ENCODE data around the gene CD83.

The CD83 gene

DNA sequence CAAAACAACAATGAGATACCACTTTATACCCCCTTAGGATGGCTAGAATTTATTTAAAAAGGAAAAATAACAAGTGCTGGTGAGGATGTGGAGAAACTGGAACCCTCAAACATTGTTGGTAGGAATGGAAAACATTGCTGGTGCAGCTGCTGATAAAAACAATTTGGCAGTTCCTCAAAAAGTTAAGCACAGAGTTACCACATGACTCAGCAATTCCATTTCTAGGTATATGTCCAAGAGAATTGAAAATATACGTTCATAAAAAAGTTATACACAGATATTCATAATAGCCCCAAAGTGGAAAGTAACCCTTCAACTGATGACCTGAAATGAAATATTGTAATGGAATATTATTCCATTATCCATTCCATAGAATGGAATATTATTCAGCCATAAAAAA lies 55.0 kb downstream of the CD83 start:
- no peaks in the 10 kb centered on the region for H3K36me3 ChIP-seq (ENCODE audit: insufficient read depth, low read length)
- peaks cover 51% of the 10 kb centered on the region for H3K27me3 ChIP-seq (ENCODE audit: insufficient read depth, low read length)
- no peaks in the 10 kb centered on the region for H3K79me2 ChIP-seq (ENCODE audit: control insufficient read depth, insufficient read depth, low read length, unreplicated experiment)
- no peak overlapping the region for H3K27ac ChIP-seq (ENCODE audit: low read depth, low read length)
- no peaks in the 10 kb centered on the region for H3K4me1 ChIP-seq (ENCODE audit: control insufficient read depth, insufficient read depth, low read length, unreplicated experiment)
- H3K4me3 ChIP-seq (ENCODE audit: low read depth, low read length), result no peak overlapping the region
- H2AFZ ChIP-seq (ENCODE audit: low read length, unreplicated experiment), result no peak overlapping the region

GRCh38 chr6:14174226-14174625 lies 56.7 kb downstream of the CD83 start:
- Histone ChIP-seq H2AFZ (ENCODE audit: low read length, unreplicated experiment) (no peak overlapping the region), H3K4me1 (ENCODE audit: control insufficient read depth, insufficient read depth, low read length, unreplicated experiment) (no peaks in the 10 kb centered on the region), H3K36me3 (ENCODE audit: insufficient read depth, low read length) (no peaks in the 10 kb centered on the region), H3K27me3 (ENCODE audit: insufficient read depth, low read length) (peaks cover 50% of the 10 kb centered on the region), H3K79me2 (ENCODE audit: control insufficient read depth, insufficient read depth, low read length, unreplicated experiment) (no peaks in the 10 kb centered on the region), H3K27ac (ENCODE audit: low read depth, low read length) (no peak overlapping the region), H3K4me3 (ENCODE audit: low read depth, low read length) (no peak overlapping the region)

GRCh38 chr6:14174996-14175395 lies 57.4 kb downstream of the CD83 start:
- Histone ChIP-seq H3K4me1 (ENCODE audit: control insufficient read depth, insufficient read depth, low read length, unreplicated experiment) (no peaks in the 10 kb centered on the region), H3K36me3 (ENCODE audit: insufficient read depth, low read length) (no peaks in the 10 kb centered on the region), H3K27me3 (ENCODE audit: insufficient read depth, low read length) (peaks cover 49% of the 10 kb centered on the region), H3K79me2 (ENCODE audit: control insufficient read depth, insufficient read depth, low read length, unreplicated experiment) (no peaks in the 10 kb centered on the region), H3K4me3 (ENCODE audit: low read depth, low read length) (no peak overlapping the region), H3K27ac (ENCODE audit: low read depth, low read length) (no peak overlapping the region), H2AFZ (ENCODE audit: low read length, unreplicated experiment) (no peak overlapping the region)

- Histone ChIP-seq H2AFZ (ENCODE audit: low read length, unreplicated experiment) (no peak overlapping the region), H3K27me3 (ENCODE audit: insufficient read depth, low read length) (peaks cover 54% of the 10 kb centered on the region), H3K79me2 (ENCODE audit: control insufficient read depth, insufficient read depth, low read length, unreplicated experiment) (no peaks in the 10 kb centered on the region), H3K36me3 (ENCODE audit: insufficient read depth, low read length) (no peaks in the 10 kb centered on the region), H3K27ac (ENCODE audit: low read depth, low read length) (no peak overlapping the region), H3K4me1 (ENCODE audit: control insufficient read depth, insufficient read depth, low read length, unreplicated experiment) (no peaks in the 10 kb centered on the region), H3K4me3 (ENCODE audit: low read depth, low read length) (no peak overlapping the region)
Observed at GRCh38 chr6:14176429-14176828, 58.9 kb downstream of the CD83 start.

DNA sequence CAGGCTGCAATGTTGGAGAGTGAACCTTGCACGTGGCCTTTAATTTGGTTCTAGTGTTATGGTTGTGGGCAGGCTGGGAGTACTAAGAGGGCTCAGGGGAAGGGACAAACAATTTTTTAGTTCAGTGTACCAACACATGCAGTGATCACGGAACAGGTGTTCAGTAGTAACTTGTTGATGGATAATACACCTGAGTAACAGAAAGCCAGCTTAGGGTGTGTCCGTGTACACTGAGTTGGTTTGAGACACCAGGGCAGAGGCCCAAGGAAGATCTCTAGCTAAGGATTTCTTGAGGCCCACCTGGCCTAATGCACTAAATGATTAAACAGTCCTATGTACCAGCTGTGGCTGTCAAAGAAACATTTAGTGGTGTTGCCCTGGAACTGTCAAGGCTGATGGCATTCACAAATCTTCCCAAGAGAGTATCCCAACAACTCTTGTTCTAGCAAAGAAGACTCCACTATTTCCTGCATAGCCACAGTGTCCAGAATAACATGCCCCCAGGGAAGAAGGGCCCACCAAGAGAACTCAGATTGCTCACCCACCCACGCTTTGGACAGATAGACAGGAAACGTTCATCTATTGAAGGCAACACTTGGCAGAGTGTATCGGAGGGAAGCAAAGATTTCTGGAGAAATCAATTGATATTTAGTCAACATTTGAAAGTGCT lies 60.0 kb downstream of the CD83 start:
- no peak overlapping the region for H2AFZ ChIP-seq (ENCODE audit: low read length, unreplicated experiment)
- H3K79me2 ChIP-seq (ENCODE audit: control insufficient read depth, insufficient read depth, low read length, unreplicated experiment), result no peaks in the 10 kb centered on the region
- H3K36me3 ChIP-seq (ENCODE audit: insufficient read depth, low read length), result no peaks in the 10 kb centered on the region
- H3K4me1 ChIP-seq (ENCODE audit: control insufficient read depth, insufficient read depth, low read length, unreplicated experiment), result no peaks in the 10 kb centered on the region
- no peak overlapping the region for H3K27ac ChIP-seq (ENCODE audit: low read depth, low read length)
- no peak overlapping the region for H3K4me3 ChIP-seq (ENCODE audit: low read depth, low read length)
- peaks cover 55% of the 10 kb centered on the region for H3K27me3 ChIP-seq (ENCODE audit: insufficient read depth, low read length)

DNA sequence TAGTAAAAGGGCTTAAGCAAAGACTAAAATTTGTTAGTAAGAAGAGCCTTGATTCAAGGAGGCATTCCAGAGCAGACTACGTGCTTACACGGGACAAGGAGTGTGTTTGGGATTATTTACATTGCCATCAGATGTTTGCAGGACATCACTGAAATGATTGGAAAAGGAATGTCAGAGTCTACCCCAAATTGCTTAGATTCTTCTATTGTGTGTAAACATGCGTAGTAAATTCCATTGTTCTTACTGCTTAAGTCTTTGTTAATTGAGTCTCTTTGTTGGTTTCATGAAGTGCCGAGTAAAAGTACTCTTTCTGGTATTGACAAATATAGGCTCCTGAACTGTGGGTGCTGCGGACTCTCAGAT lies 60.5 kb downstream of the CD83 start:
- Histone ChIP-seq H3K36me3 (ENCODE audit: insufficient read depth, low read length) (no peaks in the 10 kb centered on the region), H3K27me3 (ENCODE audit: insufficient read depth, low read length) (peaks cover 55% of the 10 kb centered on the region), H3K27ac (ENCODE audit: low read depth, low read length) (no peak overlapping the region), H3K4me3 (ENCODE audit: low read depth, low read length) (no peak overlapping the region), H3K79me2 (ENCODE audit: control insufficient read depth, insufficient read depth, low read length, unreplicated experiment) (no peaks in the 10 kb centered on the region), H3K4me1 (ENCODE audit: control insufficient read depth, insufficient read depth, low read length, unreplicated experiment) (no peaks in the 10 kb centered on the region), H2AFZ (ENCODE audit: low read length, unreplicated experiment) (no peak overlapping the region)

DNA sequence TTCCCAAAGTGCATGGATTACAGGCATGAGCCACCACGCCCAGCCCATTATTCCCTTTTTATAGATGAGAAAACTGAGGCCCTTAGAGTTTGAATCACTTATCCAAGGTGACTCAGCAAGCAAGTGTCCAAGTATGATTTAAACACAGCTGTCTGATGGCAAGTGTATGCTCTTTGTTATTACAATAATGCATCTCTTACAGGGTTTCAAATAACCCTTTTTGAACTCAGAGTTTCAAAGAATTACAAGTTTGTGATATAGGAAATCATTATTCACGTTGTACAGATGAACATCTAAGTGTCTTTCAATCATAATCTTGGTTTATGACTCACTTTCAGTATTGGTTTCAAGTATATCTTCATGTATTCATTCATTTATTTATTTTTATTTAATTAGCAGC lies 63.0 kb downstream of the CD83 start:
- peaks cover 55% of the 10 kb centered on the region for H3K27me3 ChIP-seq (ENCODE audit: insufficient read depth, low read length)
- H3K4me3 ChIP-seq (ENCODE audit: low read depth, low read length), result no peak overlapping the region
- H3K27ac ChIP-seq (ENCODE audit: low read depth, low read length), result no peak overlapping the region
- H3K79me2 ChIP-seq (ENCODE audit: control insufficient read depth, insufficient read depth, low read length, unreplicated experiment), result no peaks in the 10 kb centered on the region
- H2AFZ ChIP-seq (ENCODE audit: low read length, unreplicated experiment), result no peak overlapping the region
- no peaks in the 10 kb centered on the region for H3K4me1 ChIP-seq (ENCODE audit: control insufficient read depth, insufficient read depth, low read length, unreplicated experiment)
- H3K36me3 ChIP-seq (ENCODE audit: insufficient read depth, low read length), result no peaks in the 10 kb centered on the region

DNA sequence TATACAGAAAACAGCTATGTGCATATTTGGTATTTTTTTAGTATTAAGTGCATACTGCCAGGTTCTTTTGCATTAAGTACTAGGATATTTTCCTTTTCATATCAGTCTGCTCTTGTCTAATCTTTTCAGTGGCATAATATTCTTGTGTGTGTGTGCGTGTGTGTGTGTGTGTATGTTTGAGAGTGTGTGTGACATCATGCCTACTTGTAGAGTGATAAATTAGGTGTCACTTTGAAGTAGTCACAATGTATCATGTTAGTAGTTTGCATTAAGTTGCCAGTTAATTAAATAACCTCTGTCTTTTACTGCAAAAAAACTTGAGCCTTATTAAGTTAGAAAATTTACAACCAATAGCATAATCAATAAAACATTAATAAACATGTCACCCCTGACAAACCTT lies 65.3 kb downstream of the CD83 start:
- Histone ChIP-seq H3K4me3 (ENCODE audit: low read depth, low read length) (no peak overlapping the region), H3K4me1 (ENCODE audit: control insufficient read depth, insufficient read depth, low read length, unreplicated experiment) (no peaks in the 10 kb centered on the region), H3K27ac (ENCODE audit: low read depth, low read length) (no peak overlapping the region), H2AFZ (ENCODE audit: low read length, unreplicated experiment) (no peak overlapping the region), H3K36me3 (ENCODE audit: insufficient read depth, low read length) (no peaks in the 10 kb centered on the region), H3K27me3 (ENCODE audit: insufficient read depth, low read length) (peaks cover 39% of the 10 kb centered on the region), H3K79me2 (ENCODE audit: control insufficient read depth, insufficient read depth, low read length, unreplicated experiment) (no peaks in the 10 kb centered on the region)
